Neuronal stem cell (in vitro differentiated cells): ENCODE measurements around the gene TMPRSS3.
A peak's percentile ranks its signal among the peaks of the same experiment; 100 is the strongest.

Source experiments
- DNase-seq: peaks from one replicate; pipeline ENCODE4 v3.0.0-alpha.2; 2013; ENCODE audit warnings: low spot score
- H2AFZ ChIP-seq: one replicate; pipeline ENCODE4 v1.6.1; 2013; ENCODE audit warnings: mild to moderate bottlenecking, low read length, inconsistent platforms
- H2AK5ac ChIP-seq: 2 replicates; pipeline ENCODE4 v1.6.1; 2013; ENCODE audit warnings: low read depth, mild to moderate bottlenecking, inconsistent platforms, low read length, moderate library complexity, mixed read lengths
- H2BK120ac ChIP-seq: 2 replicates; pipeline ENCODE4 v1.6.1; 2013; ENCODE audit warnings: low read depth, mild to moderate bottlenecking, inconsistent platforms, low read length, moderate library complexity, mixed read lengths
- H2BK12ac ChIP-seq: one replicate; pipeline ENCODE4 v1.6.1; 2013; ENCODE audit warnings: low read length, inconsistent platforms
- H2BK15ac ChIP-seq: 2 replicates; pipeline ENCODE4 v1.6.1; 2013; ENCODE audit warnings: mild to moderate bottlenecking, low read length, inconsistent platforms, mixed read lengths
- H2BK5ac ChIP-seq: one replicate; pipeline ENCODE4 v1.6.1; 2013; ENCODE audit warnings: inconsistent platforms, mild to moderate bottlenecking, low read length, moderate library complexity
- H3K14ac ChIP-seq: one replicate; pipeline ENCODE4 v1.6.1; 2013; ENCODE audit warnings: low read length, inconsistent platforms
- H3K18ac ChIP-seq: 2 replicates; pipeline ENCODE4 v1.6.1; 2013; ENCODE audit warnings: low read length, inconsistent platforms
- H3K23ac ChIP-seq: 2 replicates; pipeline ENCODE4 v1.6.1; 2013; ENCODE audit warnings: low read depth, mild to moderate bottlenecking, mixed read lengths, low read length, inconsistent platforms; ENCODE audit not compliant: poor library complexity
- H3K27ac ChIP-seq: replicated peaks from 3 replicates; pipeline ENCODE4 v1.5.1; 2013; ENCODE audit warnings: low read length, inconsistent platforms
- H3K27me3 ChIP-seq, 3 experiments: 2 replicates each; pipeline ENCODE4 v1.6.1; 2013; ENCODE audit warnings: low read length in 3 of 3, mild to moderate bottlenecking in 2 of 3, inconsistent platforms in 1 of 3, low read depth in 1 of 3, mixed read lengths in 1 of 3, moderate library complexity in 1 of 3; ENCODE audit not compliant: control insufficient read depth in 3 of 3, insufficient read depth in 3 of 3
- H3K36me3 ChIP-seq, 2 donors: replicated peaks in 1 of 2; 2 replicates each; pipeline ENCODE4 v1.6.1; 2013; ENCODE audit warnings: low read length in 2 of 2; ENCODE audit not compliant: control insufficient read depth in 2 of 2, insufficient read depth in 2 of 2
- H3K4ac ChIP-seq: 2 replicates; pipeline ENCODE4 v1.6.1; 2013; ENCODE audit warnings: inconsistent platforms, mild to moderate bottlenecking, low read length, moderate library complexity
- H3K4me1 ChIP-seq, 2 donors: 1 replicate in 1 of 2; 2 replicates in 1 of 2; pipeline ENCODE4 v1.6.1; 2013; ENCODE audit warnings: low read length in 2 of 2, low read depth in 1 of 2; ENCODE audit not compliant: control insufficient read depth in 2 of 2, insufficient read depth in 1 of 2
- H3K4me2 ChIP-seq: one replicate; pipeline ENCODE4 v1.6.1; 2013; ENCODE audit warnings: mild to moderate bottlenecking, low read length, inconsistent platforms; ENCODE audit not compliant: insufficient read depth, poor library complexity, severe bottlenecking
- H3K4me3 ChIP-seq, 2 donors: 2 replicates each; pipeline ENCODE4 v1.5.1; 2013; ENCODE audit warnings: low read length in 2 of 2, mild to moderate bottlenecking in 2 of 2, inconsistent platforms in 1 of 2, moderate library complexity in 1 of 2
- H3K79me1 ChIP-seq: one replicate; pipeline ENCODE4 v1.6.1; 2013; ENCODE audit warnings: low read depth, mild to moderate bottlenecking, inconsistent platforms, low read length, moderate library complexity
- H3K9ac ChIP-seq: one replicate; pipeline ENCODE4 v1.6.1; 2013; ENCODE audit warnings: mild to moderate bottlenecking, low read depth, low read length, inconsistent platforms; ENCODE audit not compliant: poor library complexity
- H3K9me3 ChIP-seq, 2 donors: replicated peaks in 1 of 2; 2 replicates each; pipeline versions ENCODE3 to v1.6.1; 2013; ENCODE audit warnings: low read length in 2 of 2, mild to moderate bottlenecking in 2 of 2, inconsistent platforms in 1 of 2, low read depth in 1 of 2, mixed read lengths in 1 of 2, moderate library complexity in 1 of 2; ENCODE audit not compliant: control insufficient read depth in 2 of 2, insufficient read depth in 1 of 2
- H4K8ac ChIP-seq: one replicate; pipeline ENCODE4 v1.6.1; 2013; ENCODE audit warnings: low read depth, mild to moderate bottlenecking, inconsistent platforms, low read length, moderate library complexity
- H4K91ac ChIP-seq: one replicate; pipeline ENCODE4 v1.6.1; 2013; ENCODE audit warnings: low read length, low read depth, mild to moderate bottlenecking, inconsistent platforms; ENCODE audit not compliant: poor library complexity
- WGBS, 2 donors: extraction: QIAGEN DNeasy Blood & Tissue Kit; methylation state at CpG; one replicate each; pipeline ENCODE4 v1.1.7; 2013; ENCODE audit warnings: missing lambda C conversion rate in 2 of 2, mixed read lengths in 1 of 2; ENCODE audit not compliant: insufficient read length in 2 of 2, insufficient replicate concordance in 1 of 2; ENCODE audit errors: extremely low coverage in 2 of 2; 5-methylcytosine and 5-hydroxymethylcytosine counted together

TMPRSS3 gene

DNA sequence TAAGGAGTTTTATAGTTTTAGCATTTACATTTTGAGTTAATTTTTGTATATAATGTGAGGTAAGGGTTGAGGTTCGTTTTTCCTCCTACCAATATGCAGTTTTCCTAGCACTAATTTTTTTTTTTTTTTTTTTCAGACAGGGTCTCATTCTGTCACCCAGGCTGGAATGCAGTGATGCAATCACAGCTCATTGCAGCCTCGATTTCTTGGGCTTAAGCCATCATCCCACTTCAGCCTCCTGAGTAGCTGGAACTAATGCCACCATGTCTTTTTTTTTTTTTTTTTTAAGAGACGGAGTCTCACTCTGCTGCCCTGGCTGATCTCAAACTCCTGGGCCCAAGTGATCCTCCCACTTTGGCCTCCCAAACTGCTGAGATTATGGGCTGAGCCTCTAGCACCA, 5.3 kb upstream of the TMPRSS3 start:
- H2AFZ ChIP-seq: no peak overlapping the region
- H3K9ac ChIP-seq: no peak overlapping the region
- no peak overlapping the region for H2BK5ac ChIP-seq
- peaks cover 0 to 6% of the 10 kb centered on the region in 2 donors for H3K4me1 ChIP-seq
- H3K4ac ChIP-seq: no peak overlapping the region
- H3K79me1 ChIP-seq: peaks cover 3% of the 10 kb centered on the region
- H2AK5ac ChIP-seq: no peak overlapping the region
- no peak overlapping the region for H2BK12ac ChIP-seq
- H3K27ac ChIP-seq: no peak overlapping the region
- peaks cover 0 to 2% of the 10 kb centered on the region in 2 donors for H3K9me3 ChIP-seq
- peaks cover 0 to 2% (median 0%) of the 10 kb centered on the region in 3 experiments for H3K27me3 ChIP-seq
- no peak overlapping the region for H2BK15ac ChIP-seq
- no CpG with 5 or more reads among the region's 3 CpGs for WGBS, 2 donors
- no peak for DNase-seq
- no peaks in the 10 kb centered on the region for H3K36me3 ChIP-seq
- no peak overlapping the region for H4K91ac ChIP-seq
- no peak overlapping the region for H3K23ac ChIP-seq
- no peak overlapping the region for H3K4me3 ChIP-seq
- no peak overlapping the region for H3K18ac ChIP-seq
- H3K4me2 ChIP-seq: no peak overlapping the region
- H3K14ac ChIP-seq: no peak overlapping the region
- no peak overlapping the region for H4K8ac ChIP-seq
- no peak overlapping the region for H2BK120ac ChIP-seq

DNA sequence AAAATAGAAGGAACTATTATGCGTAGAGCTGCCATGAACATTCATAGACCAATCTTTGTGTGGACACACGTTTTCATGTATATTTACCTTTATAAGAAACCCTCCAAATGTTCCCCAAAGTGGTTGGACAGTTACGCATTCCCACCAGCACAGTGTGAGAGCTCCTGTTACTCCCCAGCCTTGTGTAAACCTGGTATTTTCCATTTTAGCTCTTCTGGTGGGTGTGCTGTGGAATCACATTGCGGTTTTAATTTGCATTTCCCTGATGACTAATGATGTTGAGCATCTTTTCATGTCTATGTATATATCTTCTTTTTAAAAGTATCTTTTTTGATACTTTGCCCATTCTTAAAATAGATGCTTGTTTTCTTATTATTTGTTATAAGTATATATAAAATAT, 4.7 kb upstream of the TMPRSS3 start:
- Histone ChIP-seq H3K27me3 (peaks cover 0 to 2% (median 0%) of the 10 kb centered on the region in 3 experiments), H2BK5ac (no peak overlapping the region), H3K27ac (no peak overlapping the region), H3K4me3 (no peak overlapping the region), H3K9ac (no peak overlapping the region), H3K14ac (no peak overlapping the region), H2AK5ac (no peak overlapping the region), H3K9me3 (peaks cover 0 to 2% of the 10 kb centered on the region in 2 donors), H2AFZ (no peak overlapping the region), H3K18ac (no peak overlapping the region), H3K23ac (no peak overlapping the region), H3K4me2 (no peak overlapping the region), H4K91ac (no peak overlapping the region), H2BK12ac (no peak overlapping the region), H3K36me3 (no peaks in the 10 kb centered on the region), H3K79me1 (peaks cover 3% of the 10 kb centered on the region), H3K4me1 (peaks cover 0 to 6% of the 10 kb centered on the region in 2 donors), H2BK120ac (no peak overlapping the region), H3K4ac (no peak overlapping the region), H2BK15ac (no peak overlapping the region), H4K8ac (no peak overlapping the region)
- no peak for DNase-seq
- WGBS, 2 donors: no CpG with 5 or more reads among the region's 4 CpGs

DNA sequence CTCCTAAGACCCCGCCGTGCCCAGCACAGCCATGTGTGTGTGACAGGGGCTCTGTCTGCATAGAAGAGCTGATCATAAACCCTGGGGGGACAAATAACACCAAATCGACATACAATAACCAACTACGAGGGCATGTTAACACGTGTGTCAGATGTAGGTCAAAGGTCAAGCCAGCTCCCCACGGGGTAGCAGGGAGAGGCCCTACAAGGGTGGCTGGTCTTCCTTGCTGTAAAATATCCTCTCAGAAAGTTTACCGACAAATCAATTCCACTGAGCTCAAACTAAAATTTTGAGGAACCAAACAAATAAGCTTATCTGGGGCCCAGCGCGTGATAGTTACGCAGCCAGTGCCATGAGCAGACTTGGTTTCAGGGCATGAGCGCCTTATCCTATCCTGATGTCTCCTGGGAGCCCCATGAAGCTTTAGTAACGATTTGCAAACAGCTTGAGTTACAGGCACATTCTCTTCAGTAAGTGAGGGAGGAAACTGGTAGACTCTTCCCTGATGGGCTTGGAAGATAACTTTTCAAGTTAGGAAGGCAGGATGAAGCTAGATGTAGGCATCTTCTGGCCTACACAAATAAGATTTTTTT, 2.7 kb upstream of the TMPRSS3 start:
- Histone ChIP-seq H2BK15ac (no peak overlapping the region), H4K91ac (no peak overlapping the region), H3K9ac (no peak overlapping the region), H3K4ac (no peak overlapping the region), H3K14ac (no peak overlapping the region), H2AK5ac (no peak overlapping the region), H2AFZ (no peak overlapping the region), H2BK12ac (no peak overlapping the region), H3K79me1 (peaks cover 1% of the 10 kb centered on the region), H3K9me3 (peaks cover 0 to 2% of the 10 kb centered on the region in 2 donors), H2BK120ac (no peak overlapping the region), H3K36me3 (no peaks in the 10 kb centered on the region), H4K8ac (no peak overlapping the region), H3K27me3 (peaks cover 0 to 2% (median 0%) of the 10 kb centered on the region in 3 experiments), H3K4me3 (no peak overlapping the region), H3K18ac (no peak overlapping the region), H3K4me2 (no peak overlapping the region), H3K4me1 (no peaks in the 10 kb centered on the region), H3K23ac (no peak overlapping the region), H2BK5ac (no peak overlapping the region), H3K27ac (no peak overlapping the region)
- WGBS, 2 donors: no CpG with 5 or more reads among the region's 12 CpGs
- no peak for DNase-seq

DNA sequence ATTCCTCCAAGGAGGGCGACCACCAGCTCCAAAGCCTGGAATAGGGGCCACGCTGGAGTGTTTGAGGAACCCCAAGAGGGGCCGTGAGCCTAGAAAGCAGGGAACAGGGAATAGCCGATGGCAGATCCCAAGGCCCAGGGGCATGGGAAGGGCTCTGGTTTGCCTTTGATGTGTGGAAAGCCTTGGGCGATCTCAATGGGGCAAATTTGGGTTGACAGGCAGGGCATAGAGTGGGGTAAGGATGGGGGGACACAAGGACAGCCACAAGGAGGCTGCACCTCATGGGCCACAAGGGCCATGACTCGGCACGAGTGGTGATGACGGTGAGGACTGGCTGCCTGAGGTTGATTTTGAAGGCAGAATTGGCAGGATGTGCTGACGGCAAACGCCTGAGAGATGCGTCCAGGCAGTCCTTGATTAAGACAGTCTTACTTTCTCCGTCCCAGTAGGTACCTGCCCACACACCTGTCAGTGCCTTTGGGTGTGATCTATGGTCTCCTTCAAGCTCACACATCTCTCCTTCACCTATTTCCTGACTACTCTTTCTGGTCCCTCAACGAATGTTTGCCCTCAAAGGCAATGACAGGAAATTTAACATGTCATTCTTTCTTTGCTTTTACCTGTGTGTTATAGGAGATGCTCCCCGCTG, 2.0 kb upstream of the TMPRSS3 start:
- no peak overlapping the region for H3K27ac ChIP-seq
- H4K8ac ChIP-seq: no peak overlapping the region
- H3K4me3 ChIP-seq: no peak overlapping the region
- H3K4ac ChIP-seq: no peak overlapping the region
- no peaks in the 10 kb centered on the region for H3K36me3 ChIP-seq
- H3K14ac ChIP-seq: no peak overlapping the region
- no peak overlapping the region for H4K91ac ChIP-seq
- H3K9me3 ChIP-seq: peaks cover 0 to 2% of the 10 kb centered on the region in 2 donors
- no peak overlapping the region for H3K9ac ChIP-seq
- no peak overlapping the region for H2BK12ac ChIP-seq
- H2AK5ac ChIP-seq: no peak overlapping the region
- peak overlapping the region; percentile 25 for H3K18ac ChIP-seq
- H3K79me1 ChIP-seq: no peaks in the 10 kb centered on the region
- H3K23ac ChIP-seq: peak overlapping the region; percentile 31
- no peaks in the 10 kb centered on the region for H3K4me1 ChIP-seq
- peaks cover 0 to 2% (median 0%) of the 10 kb centered on the region in 3 experiments for H3K27me3 ChIP-seq
- no CpG with 5 or more reads among the region's 14 CpGs for WGBS, 2 donors
- DNase-seq: no peak
- no peak overlapping the region for H3K4me2 ChIP-seq
- H2AFZ ChIP-seq: no peak overlapping the region
- H2BK15ac ChIP-seq: no peak overlapping the region
- no peak overlapping the region for H2BK120ac ChIP-seq
- H2BK5ac ChIP-seq: no peak overlapping the region
